RWPE2 (cell line): ENCODE measurements around the gene KCNK1.
A peak's percentile ranks its signal among the peaks of the same experiment; 100 is the strongest.

ENCODE experiments used
- ATAC-seq: fragments of 200-7000 bp; cut with Tn5 transposase; 3 replicates; pipeline ENCODE4 v1.9.1; 2021; ENCODE audit warnings: low read depth
- DNase-seq: peaks from one replicate; pipeline ENCODE4 v3.0.0-alpha.2; 2020; ENCODE audit warnings: low spot score
- H3K27ac ChIP-seq: fragments of 450-650 bp; 2 replicates; pipeline ENCODE4 v1.5.1; 2017; ENCODE audit warnings: mild to moderate bottlenecking; ENCODE audit not compliant: poor library complexity, severe bottlenecking
- H3K27me3 ChIP-seq: fragments of 250-450 bp; sonication (Bioruptor Pico); 2 replicates; pipeline ENCODE4 v1.5.1; 2021; ENCODE audit warnings: mild to moderate bottlenecking, moderate library complexity; ENCODE audit not compliant: insufficient read depth, poor library complexity, severe bottlenecking
- H3K36me3 ChIP-seq: fragments of 250-450 bp; sonication (Bioruptor Pico); 2 replicates; pipeline ENCODE4 v1.5.1; 2020; ENCODE audit warnings: low read depth, mild to moderate bottlenecking, moderate library complexity
- H3K4me1 ChIP-seq: fragments of 250-450 bp; sonication (Bioruptor Pico); 2 replicates; pipeline ENCODE4 v1.5.1; 2021; ENCODE audit warnings: mild to moderate bottlenecking, moderate library complexity; ENCODE audit not compliant: insufficient read depth, poor library complexity, severe bottlenecking
- H3K4me3 ChIP-seq: fragments of 250-450 bp; sonication (Bioruptor Pico); 2 replicates; pipeline ENCODE4 v1.5.1; 2021; ENCODE audit warnings: mild to moderate bottlenecking, moderate library complexity; ENCODE audit not compliant: severe bottlenecking
- H3K9me3 ChIP-seq: fragments of 250-450 bp; sonication (Bioruptor Pico); 2 replicates; pipeline ENCODE4 v1.5.1; 2021; ENCODE audit warnings: mild to moderate bottlenecking, moderate library complexity; ENCODE audit not compliant: severe bottlenecking
- TF ChIP-seq, protein P1 (sequence below): fragments of 450-650 bp; IDR thresholded peaks from one replicate; pipeline ENCODE4 v1.5.1; 2017; ENCODE audit warnings: mild to moderate bottlenecking, moderate library complexity; ENCODE audit not compliant: poor library complexity, severe bottlenecking

The KCNK1 gene

DNA sequence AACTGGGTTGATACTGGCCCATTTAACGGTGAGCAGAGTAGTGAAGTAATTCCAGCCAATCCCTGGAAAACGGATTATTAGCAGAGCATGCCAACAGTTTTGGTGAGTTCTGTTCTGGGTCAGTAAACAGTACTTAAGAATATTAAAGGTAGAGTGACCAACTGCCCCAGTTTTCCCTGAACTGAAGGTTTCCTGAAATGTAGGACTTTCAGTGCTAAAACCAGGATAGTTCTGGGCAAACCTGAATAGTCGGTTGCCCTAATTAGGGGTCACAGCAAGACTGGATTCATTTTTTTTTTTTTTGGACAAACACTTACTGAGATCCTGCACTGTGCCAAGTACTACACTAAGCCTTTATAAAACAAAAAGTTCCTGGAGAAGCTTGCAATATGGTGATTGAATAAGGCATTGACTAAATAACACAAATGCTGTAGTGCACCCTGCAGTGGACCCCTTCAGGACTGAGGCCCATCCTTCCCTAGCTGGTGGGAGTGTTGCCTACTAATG lies 75.9 kb downstream of the KCNK1 start:
- peaks cover 4% of the 10 kb centered on the region for H3K4me1 ChIP-seq
- no peaks in the 10 kb centered on the region for H3K9me3 ChIP-seq
- H3K27me3 ChIP-seq: no peaks in the 10 kb centered on the region
- TF ChIP-seq, protein P1, sequence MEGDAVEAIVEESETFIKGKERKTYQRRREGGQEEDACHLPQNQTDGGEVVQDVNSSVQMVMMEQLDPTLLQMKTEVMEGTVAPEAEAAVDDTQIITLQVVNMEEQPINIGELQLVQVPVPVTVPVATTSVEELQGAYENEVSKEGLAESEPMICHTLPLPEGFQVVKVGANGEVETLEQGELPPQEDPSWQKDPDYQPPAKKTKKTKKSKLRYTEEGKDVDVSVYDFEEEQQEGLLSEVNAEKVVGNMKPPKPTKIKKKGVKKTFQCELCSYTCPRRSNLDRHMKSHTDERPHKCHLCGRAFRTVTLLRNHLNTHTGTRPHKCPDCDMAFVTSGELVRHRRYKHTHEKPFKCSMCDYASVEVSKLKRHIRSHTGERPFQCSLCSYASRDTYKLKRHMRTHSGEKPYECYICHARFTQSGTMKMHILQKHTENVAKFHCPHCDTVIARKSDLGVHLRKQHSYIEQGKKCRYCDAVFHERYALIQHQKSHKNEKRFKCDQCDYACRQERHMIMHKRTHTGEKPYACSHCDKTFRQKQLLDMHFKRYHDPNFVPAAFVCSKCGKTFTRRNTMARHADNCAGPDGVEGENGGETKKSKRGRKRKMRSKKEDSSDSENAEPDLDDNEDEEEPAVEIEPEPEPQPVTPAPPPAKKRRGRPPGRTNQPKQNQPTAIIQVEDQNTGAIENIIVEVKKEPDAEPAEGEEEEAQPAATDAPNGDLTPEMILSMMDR: no peak
- no peaks in the 10 kb centered on the region for H3K36me3 ChIP-seq
- DNase-seq (no peak), ATAC-seq (no peak)
- no peak overlapping the region for H3K4me3 ChIP-seq
- no peak overlapping the region for H3K27ac ChIP-seq

DNA sequence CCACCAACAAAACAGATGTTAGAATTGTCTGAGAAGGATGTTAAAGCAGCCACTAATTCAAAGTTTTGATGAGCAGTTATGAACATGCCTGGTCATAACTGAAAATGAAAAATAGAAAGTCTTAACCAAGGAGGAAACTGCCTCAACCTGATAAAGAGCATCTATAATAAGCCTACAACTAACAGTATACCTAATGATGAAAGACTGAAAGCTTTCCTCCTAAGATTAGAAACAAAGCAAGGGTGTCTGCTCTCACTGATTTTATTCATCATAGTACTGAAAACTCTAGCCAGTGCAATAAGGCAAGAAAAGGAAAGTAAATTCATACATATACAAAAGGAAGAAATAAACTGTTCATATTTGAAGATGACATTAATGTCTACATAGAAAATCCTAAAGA lies 82.0 kb downstream of the KCNK1 start:
- no peaks in the 10 kb centered on the region for H3K9me3 ChIP-seq
- H3K4me3 ChIP-seq: no peak overlapping the region
- TF ChIP-seq, protein P1: no peak
- ATAC-seq: no peak
- no peak for DNase-seq
- no peak overlapping the region for H3K27ac ChIP-seq
- H3K27me3 ChIP-seq: no peaks in the 10 kb centered on the region
- H3K4me1 ChIP-seq: no peaks in the 10 kb centered on the region
- H3K36me3 ChIP-seq: no peaks in the 10 kb centered on the region

DNA sequence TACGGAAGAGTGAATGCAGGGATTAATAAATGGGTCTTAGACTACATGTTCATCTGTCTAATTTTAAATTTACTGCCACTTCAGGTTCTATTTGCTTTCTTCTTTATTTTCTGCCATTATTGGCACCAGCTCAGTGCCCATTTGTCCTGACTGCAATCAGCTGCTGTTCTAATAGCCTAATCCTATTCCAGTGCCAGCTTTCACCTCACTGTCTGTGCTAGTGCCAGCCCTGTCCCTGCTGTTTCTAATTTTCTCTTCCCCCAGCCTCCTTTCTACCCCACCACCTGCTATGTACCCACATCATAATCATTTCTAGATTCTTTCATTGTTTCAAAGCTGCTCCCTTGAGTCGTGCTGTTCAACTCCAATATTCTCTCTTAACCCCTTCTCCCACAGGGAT lies 86.4 kb downstream of the KCNK1 start:
- ATAC-seq (no peak), DNase-seq (no peak)
- H3K4me1 ChIP-seq: peaks cover 11% of the 10 kb centered on the region
- no peaks in the 10 kb centered on the region for H3K9me3 ChIP-seq
- H3K4me3 ChIP-seq: no peak overlapping the region
- H3K36me3 ChIP-seq: no peaks in the 10 kb centered on the region
- H3K27ac ChIP-seq: no peak overlapping the region
- TF ChIP-seq, protein P1: no peak
- H3K27me3 ChIP-seq: no peaks in the 10 kb centered on the region

DNA sequence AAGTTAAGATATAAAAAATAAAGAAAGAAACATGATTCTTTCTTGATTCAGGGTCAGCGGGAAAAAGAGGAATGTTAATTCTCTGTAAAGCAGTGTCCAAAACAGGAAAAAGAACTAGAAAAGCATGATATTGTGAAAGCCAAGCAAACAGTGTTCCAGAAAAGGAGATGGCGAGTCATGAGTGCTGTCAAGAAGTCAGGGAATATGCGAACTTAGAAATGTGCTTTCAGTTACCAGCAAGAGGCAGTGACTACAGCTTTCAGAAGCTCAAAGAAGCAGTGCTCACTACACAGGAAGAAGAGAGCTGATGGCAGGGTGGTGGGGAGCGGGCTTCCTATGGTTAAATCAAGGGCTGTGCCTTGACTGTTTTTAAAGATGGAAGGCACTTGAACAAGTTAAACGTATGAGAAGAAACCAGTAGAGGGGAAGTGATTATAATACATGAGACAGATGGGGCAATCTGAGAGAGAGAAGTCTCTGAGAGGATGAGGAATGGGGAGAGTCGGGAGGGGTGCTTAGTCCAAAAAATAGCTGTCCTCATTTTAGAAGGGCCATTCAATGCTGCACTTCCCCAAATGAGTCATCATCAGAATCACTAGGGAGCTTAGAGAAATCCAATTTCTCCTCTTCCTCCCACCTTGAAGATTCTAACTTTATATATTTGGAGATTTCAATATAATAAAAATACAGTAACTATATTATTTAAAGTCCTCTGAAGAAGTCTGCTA lies 90.4 kb downstream of the KCNK1 start:
- no peak overlapping the region for H3K4me3 ChIP-seq
- 0 out of 3 replicates have a peak, but pooled peaks have one; percentile 18 for ATAC-seq
- DNase-seq: no peak
- TF ChIP-seq, protein P1: no peak
- no peak overlapping the region for H3K27ac ChIP-seq
- H3K9me3 ChIP-seq: no peaks in the 10 kb centered on the region
- no peaks in the 10 kb centered on the region for H3K36me3 ChIP-seq
- peaks cover 27% of the 10 kb centered on the region for H3K4me1 ChIP-seq
- H3K27me3 ChIP-seq: no peaks in the 10 kb centered on the region
